ENCODE measurements around the gene NDFIP1.

Gene NDFIP1

GRCh38 chr5:142118155-142118686, 9.6 kb downstream of the NDFIP1 start:
- DNase-seq (ENCODE audit: low read depth in 2 of 2): no peak

GRCh38 chr5:142119051-142119625, 10.6 kb downstream of the NDFIP1 start:
- DNase-seq (ENCODE audit: low read depth in 2 of 2): no peak

GRCh38 chr5:142120247-142120935, 11.8 kb downstream of the NDFIP1 start:
- no peak for DNase-seq (ENCODE audit: low read depth in 2 of 2)

- DNase-seq (ENCODE audit: low read depth in 2 of 2): no peak
Observed at GRCh38 chr5:142122121-142122520, 13.5 kb downstream of the NDFIP1 start.

GRCh38 chr5:142125378-142125777, 16.8 kb downstream of the NDFIP1 start:
- DNase-seq (ENCODE audit: low read depth in 2 of 2): no peak

GRCh38 chr5:142125963-142126362, 17.4 kb downstream of the NDFIP1 start:
- no peak for DNase-seq (ENCODE audit: low read depth in 2 of 2)

GRCh38 chr5:142128675-142129208, 20.2 kb downstream of the NDFIP1 start:
- DNase-seq (ENCODE audit: low read depth in 2 of 2): no peak

GRCh38 chr5:142129446-142130066, 21.0 kb downstream of the NDFIP1 start:
- DNase-seq (ENCODE audit: low read depth in 2 of 2): no peak

GRCh38 chr5:142131394-142131793, 22.8 kb downstream of the NDFIP1 start:
- no peak for DNase-seq (ENCODE audit: low read depth in 2 of 2)

- no peak for DNase-seq (ENCODE audit: low read depth in 2 of 2)
Observed at GRCh38 chr5:142132916-142133315, 24.3 kb downstream of the NDFIP1 start.

- no peak for DNase-seq (ENCODE audit: low read depth in 2 of 2)
Observed at GRCh38 chr5:142133330-142134206, 25.0 kb downstream of the NDFIP1 start.

GRCh38 chr5:142134331-142135010, 25.9 kb downstream of the NDFIP1 start:
- no peak for DNase-seq (ENCODE audit: low read depth in 2 of 2)

GRCh38 chr5:142141463-142141862, 32.9 kb downstream of the NDFIP1 start:
- DNase-seq (ENCODE audit: low read depth in 2 of 2): no peak

- no peak for DNase-seq (ENCODE audit: low read depth in 2 of 2)
Observed at GRCh38 chr5:142143878-142144277, 35.3 kb downstream of the NDFIP1 start.

- DNase-seq (ENCODE audit: low read depth in 2 of 2): peak; percentile 12 to 42
Observed at GRCh38 chr5:142145106-142145900, 36.7 kb downstream of the NDFIP1 start.

GRCh38 chr5:142149363-142149762, 40.8 kb downstream of the NDFIP1 start:
- DNase-seq (ENCODE audit: low read depth in 2 of 2): no peak

GRCh38 chr5:142150431-142150830, 41.9 kb downstream of the NDFIP1 start:
- no peak for DNase-seq (ENCODE audit: low read depth in 2 of 2)

GRCh38 chr5:142151436-142152383, 43.1 kb downstream of the NDFIP1 start:
- DNase-seq (ENCODE audit: low read depth in 2 of 2): peak; percentile 18 to 28

GRCh38 chr5:142152384-142152732, 43.8 kb downstream of the NDFIP1 start:
- DNase-seq (ENCODE audit: low read depth in 2 of 2): no peak

Data from stimulated activated CD8-positive, alpha-beta memory T cell treated with anti-CD3 and anti-CD28 coated beads, Interleukin-2, amount 100 ng/mL, for 1 hour (primary cell).